Stomach (tissue), 9 donors: ENCODE results near the gene PRRT2. TPM values are rescaled to one million over a fixed set of nuclear protein-coding genes. Genes with fewer than 3 reads are reported as not detected.

Source experiments
- DNase-seq, 2 donors: peaks; one replicate each; pipeline versions ENCODE4 v3.0.0 to v3.0.0-alpha.2; 2013 to 2019
- H3K27ac ChIP-seq, 5 donors: fragments of 200-600 bp in 4 of 5; sonication (generic) in 4 of 5; one replicate each; pipeline ENCODE4 v1.5.1; 2013 to 2019; ENCODE audit warnings: mild to moderate bottlenecking in 1 of 5, moderate library complexity in 1 of 5
- H3K27me3 ChIP-seq, 3 donors: fragments of 200-600 bp; sonication (generic); one replicate each; pipeline ENCODE4 v1.5.1; 2017 to 2019; ENCODE audit warnings: mixed run types in 1 of 3
- H3K36me3 ChIP-seq, 4 donors: fragments of 200-600 bp; sonication (generic); 1 replicate in 3 of 4; 2 replicates in 1 of 4; pipeline ENCODE4 v1.5.1; 2016 to 2019
- H3K4me1 ChIP-seq, 4 donors: fragments of 200-600 bp; sonication (generic); one replicate each; pipeline ENCODE4 v1.5.1; 2016 to 2019
- H3K4me3 ChIP-seq, 4 donors: fragments of 200-600 bp; sonication (generic) in 3 of 4; one replicate each; pipeline ENCODE4 v1.5.1; 2016 to 2019; ENCODE audit warnings: mild to moderate bottlenecking in 1 of 4
- H3K9me3 ChIP-seq, 4 donors: fragments of 200-600 bp; sonication (generic); one replicate each; pipeline ENCODE4 v1.5.1; 2016 to 2019
- CTCF ChIP-seq, 7 experiments: fragments of 450-650 bp in 4 of 7; fragments of 200-600 bp in 3 of 7; sonication (generic) in 3 of 7; IDR thresholded peaks; one replicate each; pipeline ENCODE4 v1.5.1; 2016 to 2019; ENCODE audit warnings: antibody characterized with exemption in 7 of 7, control low read depth in 2 of 7, mild to moderate bottlenecking in 1 of 7
- EP300 ChIP-seq: sonication (generic); formaldehyde crosslinking; IDR thresholded peaks from one replicate; pipeline ENCODE4 v1.6.1; 2017; ENCODE audit warnings: antibody characterized with exemption
- POLR2A ChIP-seq, 4 donors: fragments of 450-650 bp; IDR thresholded peaks; one replicate each; pipeline ENCODE4 v1.6.1; 2016; ENCODE audit warnings: antibody characterized with exemption in 4 of 4, control low read depth in 2 of 4, mild to moderate bottlenecking in 1 of 4, moderate library complexity in 1 of 4
- POLR2AphosphoS5 ChIP-seq, 3 donors: sonication (generic); formaldehyde crosslinking; IDR thresholded peaks; one replicate each; pipeline ENCODE4 v1.6.1; 2016; ENCODE audit warnings: antibody characterized with exemption in 3 of 3
- WGBS, 5 donors: extraction: QIAGEN DNeasy Blood & Tissue Kit in 3 of 5; methylation state at CpG; one replicate each; pipeline versions ENCODE4 v1.1.5 to v1.1.7; 2013 to 2018; 5-methylcytosine and 5-hydroxymethylcytosine counted together
- intact Hi-C: fragments of 100-400 bp; cut with DNase I; formaldehyde crosslinking; loops from one replicate; pipeline ENCODE4 v1.15.1; 2023; ENCODE audit warnings: low total_unique reads
- polyA plus RNA-seq, 3 donors: library from polyadenylated mRNA; stranded (reverse); fragments of 200-250 nt; gene quantifications; one replicate each; pipeline ENCODE4 v1.2.3, GENCODE V29; 2013
- total RNA-seq, 5 donors: library from RNA; depleted of rRNA; stranded (reverse); fragments of >200 nt; gene quantifications; one replicate each; pipeline versions ENCODE4 v1.1.0 to v1.2.3, GENCODE V29; 2014 to 2016
- donor health status: healthy with polysubstance abuse.
- donor health status: Bipolar disorder and iron deficiency.
- donor health status: healthy.

The PRRT2 gene
- total and polyA plus RNA-seq, 8 donors, result 0.62 to 17.4 (median 4.0) TPM; not detected in 3

GRCh38 chr16:29824589-29825144, 12.7 kb downstream of the PRRT2 start:
- TF ChIP-seq POLR2AphosphoS5 (IDR thresholded peaks at IDR 0.05) (peak in 2 of 3 donors; percentile 13 to 51), EP300 (no peak), CTCF (IDR thresholded peaks at IDR 0.05) (no peak), POLR2A (IDR thresholded peaks at IDR 0.05) (no peak)
- H3K9me3 ChIP-seq, result no peaks in the 10 kb centered on the region
- peaks cover 0 to 6% (median 3%) of the 10 kb centered on the region in 4 donors for H3K36me3 ChIP-seq
- DNase-seq, result peak in 1 of 2 donors; percentile 66
- WGBS, 5 donors, result 17 to 31% (median 19%) methylated on average over 7 of the region's 7 CpGs
- peak overlapping the region; percentile 71 to 97 (median 94) for H3K27ac ChIP-seq
- intact Hi-C loops, result no loop called here
- peaks cover 84 to 96% (median 94%) of the 10 kb centered on the region in 4 donors for H3K4me1 ChIP-seq
- H3K4me3 ChIP-seq, result peak overlapping the region in 2 of 4 donors; percentile 20 to 31
- no peaks in the 10 kb centered on the region for H3K27me3 ChIP-seq

- Histone ChIP-seq H3K4me3 (peak overlapping the region in 3 of 4 donors; percentile 1 to 31 (median 6)), H3K36me3 (peaks cover 0 to 13% (median 10%) of the 10 kb centered on the region in 4 donors), H3K4me1 (peaks cover 79 to 98% (median 95%) of the 10 kb centered on the region in 4 donors), H3K9me3 (no peaks in the 10 kb centered on the region), H3K27me3 (no peaks in the 10 kb centered on the region), H3K27ac (peak overlapping the region; percentile 70 to 97 (median 94))
- intact Hi-C loops, result no loop called here
- DNase-seq, result peak in 1 of 2 donors; percentile 71
- TF ChIP-seq POLR2A (IDR thresholded peaks at IDR 0.05) (no peak), EP300 (no peak), CTCF (IDR thresholded peaks at IDR 0.05) (no peak), POLR2AphosphoS5 (IDR thresholded peaks at IDR 0.05) (peak in 1 of 3 donors; percentile 15)
- WGBS, 5 donors, result 52 to 74% (median 63%) methylated on average over 7 to 10 of the region's 10 CpGs
Measured at GRCh38 chr16:29825145-29826044, 13.4 kb downstream of the PRRT2 start.

- peaks cover 77 to 97% (median 96%) of the 10 kb centered on the region in 4 donors for H3K4me1 ChIP-seq
- peak overlapping the region; percentile 70 to 97 (median 94) for H3K27ac ChIP-seq
- WGBS, 5 donors, result 61 to 74% (median 66%) methylated on average over 6 to 8 of the region's 8 CpGs
- H3K4me3 ChIP-seq, result no peak overlapping the region
- H3K9me3 ChIP-seq, result no peaks in the 10 kb centered on the region
- intact Hi-C loops, result no loop called here
- H3K36me3 ChIP-seq, result peaks cover 8 to 22% (median 19%) of the 10 kb centered on the region in 4 donors
- no peaks in the 10 kb centered on the region for H3K27me3 ChIP-seq
- no peak for TF ChIP-seq CTCF (IDR thresholded peaks at IDR 0.05)
- DNase-seq, result peak in 1 of 2 donors; percentile 2
Measured at GRCh38 chr16:29826342-29826695, 14.3 kb downstream of the PRRT2 start.

- Histone ChIP-seq H3K36me3 (peaks cover 46 to 64% (median 63%) of the 10 kb centered on the region in 4 donors), H3K27me3 (no peaks in the 10 kb centered on the region), H3K9me3 (no peaks in the 10 kb centered on the region), H3K27ac (no peak overlapping the region), H3K4me1 (peaks cover 33 to 53% (median 52%) of the 10 kb centered on the region in 4 donors), H3K4me3 (no peak overlapping the region)
- TF ChIP-seq POLR2A (IDR thresholded peaks at IDR 0.05), result no peak
- intact Hi-C loops, result no loop called here
- WGBS, 5 donors, result 95 to 99% (median 96%) methylated on average over 11 of the region's 11 CpGs
- no peak for DNase-seq
Measured at GRCh38 chr16:29830774-29831173, 18.8 kb downstream of the PRRT2 start.
